DMS114 treated with DMSO at 0.1 percent for 48 hours (cell line): ENCODE measurements around the gene SLC17A9.

Experiments
- DNase-seq: peaks from one replicate; lab custom pipeline; 2025; ENCODE audit not compliant: unreplicated experiment; lab: John Stamatoyannopoulos, UW

Gene SLC17A9

DNA sequence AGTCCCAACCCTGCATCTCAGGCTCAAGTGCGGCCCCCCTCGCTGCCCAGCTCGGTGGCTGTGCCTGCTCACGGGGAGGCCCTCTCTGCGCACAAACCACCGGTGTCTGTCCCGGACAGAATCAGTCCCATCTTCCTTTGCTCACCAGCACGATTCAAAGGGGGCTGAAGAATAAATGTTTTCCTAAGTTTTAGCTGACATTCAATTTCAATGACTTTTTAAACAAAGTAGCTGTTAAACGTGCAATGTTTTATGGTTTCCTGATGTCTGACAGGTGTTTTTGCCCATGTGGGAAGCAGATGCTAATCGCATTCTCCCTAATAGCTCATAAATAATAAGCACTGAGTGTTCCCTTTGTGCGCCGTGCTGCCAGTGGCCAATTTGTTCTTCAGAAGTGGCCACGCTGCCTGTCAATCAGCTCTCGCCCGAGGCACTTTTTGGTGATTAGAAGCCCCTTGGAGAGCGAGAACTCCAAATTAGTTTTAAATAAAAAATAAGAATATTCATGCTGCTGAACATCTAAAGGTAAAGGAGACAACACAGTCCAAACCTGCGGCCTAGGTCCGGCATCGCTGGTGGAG, 28.0 kb downstream of the SLC17A9 start:
- no peak for DNase-seq

DNA sequence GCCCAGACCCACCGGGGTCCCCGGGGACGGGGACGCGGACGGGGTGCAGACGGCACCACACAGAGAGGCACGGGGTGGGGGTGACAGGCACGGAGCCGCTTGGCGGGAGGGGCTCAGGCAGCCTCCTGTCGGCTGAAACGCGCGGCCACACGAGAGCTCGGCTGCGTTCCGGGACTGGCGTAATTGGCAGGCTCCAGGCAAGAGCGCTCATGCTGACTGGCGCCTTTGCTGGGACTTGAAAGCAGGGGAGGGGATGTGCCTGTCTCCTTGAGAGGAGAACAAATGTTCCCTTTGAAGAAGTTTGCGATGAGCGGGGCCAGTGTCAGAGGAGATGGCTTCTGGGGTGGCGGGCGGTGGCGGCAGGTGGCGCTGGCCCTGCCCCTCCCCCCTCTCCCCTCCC, 28.5 kb downstream of the SLC17A9 start:
- no peak for DNase-seq

DNA sequence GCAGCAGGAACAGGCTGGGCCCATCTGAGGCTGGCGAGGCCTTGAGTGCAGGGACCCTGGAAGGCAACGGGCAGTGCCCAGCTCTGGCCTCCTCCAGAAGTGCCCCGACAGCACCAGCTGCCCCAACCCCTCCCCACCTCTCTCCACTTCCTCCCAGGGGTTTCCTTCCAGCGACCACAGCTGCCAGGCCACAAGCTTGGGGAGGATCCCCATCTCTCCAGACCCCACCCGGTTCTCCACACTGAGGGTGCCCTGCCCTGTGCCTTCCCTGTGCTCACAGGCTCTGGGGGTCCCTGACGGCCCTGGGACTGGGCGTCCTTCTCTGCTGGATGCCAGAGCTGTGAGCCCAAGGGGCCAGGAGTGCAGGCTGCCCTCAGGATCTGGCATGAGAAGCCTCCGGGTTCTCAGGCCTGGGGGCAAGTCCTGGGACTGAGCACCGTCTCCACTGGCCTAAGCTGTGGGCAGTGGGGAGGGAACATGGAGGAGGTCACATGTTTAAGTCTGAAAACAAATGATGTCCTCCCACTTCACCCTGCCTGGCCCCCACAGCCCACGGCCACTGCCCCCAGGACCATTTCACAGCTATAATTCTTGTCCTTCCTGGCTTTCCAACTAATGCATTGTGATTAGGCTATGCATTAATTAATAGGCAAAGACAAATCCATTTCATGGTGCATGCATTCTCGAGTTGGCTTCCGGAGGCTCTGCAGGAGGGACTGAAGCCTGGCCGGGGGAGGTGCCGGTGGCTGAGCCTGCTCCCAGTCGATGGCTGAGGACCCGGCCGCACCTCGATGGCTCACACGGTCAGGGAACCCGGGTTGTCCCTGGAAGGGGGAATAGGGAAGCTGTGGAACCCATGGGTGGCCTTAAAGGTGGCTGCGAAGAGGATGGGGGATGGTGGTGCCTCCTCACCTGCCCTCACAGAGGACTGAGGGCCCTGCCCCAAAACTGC, 29.9 kb downstream of the SLC17A9 start:
- DNase-seq, result no peak

DNA sequence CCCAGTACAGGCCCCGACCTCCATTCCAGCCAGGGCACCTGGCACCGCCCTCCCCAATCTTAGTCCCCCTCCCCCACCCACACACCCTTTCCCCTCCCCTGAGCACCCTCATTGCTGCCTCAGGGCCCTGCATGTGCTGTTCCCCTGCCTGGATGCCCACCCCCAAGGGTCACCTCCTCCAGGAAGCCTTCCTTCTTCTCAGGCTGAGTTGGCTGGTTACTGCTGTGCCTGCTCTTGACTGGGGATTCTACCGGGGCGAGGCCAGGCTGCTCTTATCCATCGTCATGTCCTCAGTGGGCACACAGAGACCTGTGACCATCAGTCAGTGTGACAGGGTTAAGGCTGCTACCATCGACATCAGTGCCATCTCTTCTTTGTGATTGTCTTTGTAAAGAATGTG, 30.7 kb downstream of the SLC17A9 start:
- DNase-seq, result no peak

DNA sequence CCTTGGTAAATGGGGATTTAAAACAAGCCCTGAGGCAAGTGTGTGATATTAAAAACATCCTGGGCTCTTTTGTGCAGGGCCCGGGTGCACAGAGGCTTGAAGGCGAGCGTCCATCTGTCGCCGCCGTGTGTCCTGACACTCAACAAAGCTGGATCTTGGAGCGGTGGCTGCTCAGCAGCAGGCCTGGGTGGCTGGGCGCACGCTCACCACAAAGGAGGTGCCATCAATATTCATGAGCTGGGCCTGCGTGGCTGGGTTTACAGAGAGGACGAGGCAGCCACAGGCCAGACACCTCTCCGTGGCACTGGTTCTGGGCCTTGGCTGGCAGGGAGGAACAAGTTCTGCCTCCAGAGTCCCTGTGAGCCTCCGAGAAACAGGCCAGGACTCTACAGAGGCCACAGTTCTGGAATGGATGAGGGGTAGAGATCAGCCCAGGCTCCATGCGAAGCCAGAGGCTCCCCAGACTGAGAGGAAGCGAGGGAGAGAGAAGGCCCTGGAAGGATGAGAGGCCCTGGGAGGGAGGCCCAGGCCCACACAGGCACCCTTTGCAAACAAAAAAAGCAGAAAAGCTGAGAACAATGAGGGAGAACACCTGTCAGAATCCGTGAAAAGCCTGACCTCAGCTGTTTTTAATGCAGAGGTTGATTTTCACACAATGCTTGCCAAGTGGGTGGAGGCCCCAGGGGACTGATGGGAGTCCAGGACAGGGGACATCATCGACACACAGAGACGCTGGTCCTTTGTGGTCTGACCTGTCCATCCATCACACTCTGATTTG, 32.3 kb downstream of the SLC17A9 start:
- DNase-seq, result no peak

DNA sequence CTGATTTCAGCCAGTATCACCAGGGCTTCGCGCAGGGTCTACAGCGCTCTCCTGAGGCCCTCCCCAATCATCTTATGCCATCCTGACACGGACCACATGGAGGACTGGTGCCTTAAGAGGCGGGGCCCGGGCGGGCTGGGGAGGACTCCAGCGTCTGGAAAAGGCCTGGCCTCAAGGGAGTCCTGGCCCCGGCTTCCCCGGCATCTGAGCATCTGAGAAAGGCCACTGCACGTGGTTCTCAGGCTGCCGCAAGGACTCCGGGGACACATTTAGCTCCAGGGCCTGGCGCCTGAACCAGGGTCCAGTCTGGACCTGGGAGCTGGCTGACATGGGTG, 32.9 kb downstream of the SLC17A9 start:
- DNase-seq, result no peak

DNA sequence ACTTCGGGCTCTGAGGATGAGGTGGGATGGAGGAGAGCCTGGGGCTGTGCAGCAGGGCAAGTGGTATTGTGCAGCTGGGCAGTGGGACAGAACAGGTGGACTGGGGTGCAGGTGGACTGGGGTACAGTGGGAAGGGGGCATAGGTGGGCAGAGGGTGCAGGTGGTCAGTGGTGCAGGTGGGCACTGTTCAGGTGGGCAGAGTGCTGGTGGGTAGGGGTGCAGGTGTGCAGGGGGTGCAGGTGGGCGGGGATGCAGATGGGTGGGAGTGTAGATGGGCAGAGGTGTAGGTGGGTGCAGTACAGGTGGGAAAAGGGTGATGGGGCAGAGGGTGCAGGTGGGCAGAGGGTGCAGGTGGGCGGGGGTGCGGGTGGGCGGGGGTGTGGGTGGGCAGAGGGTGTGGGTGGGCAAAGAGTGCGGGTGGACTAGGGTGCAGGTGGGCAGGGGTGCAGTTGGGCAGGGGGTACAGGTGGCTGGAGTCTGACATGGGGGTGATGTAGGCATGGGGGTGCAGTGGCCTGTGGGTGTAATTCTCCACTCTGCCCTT, 33.8 kb downstream of the SLC17A9 start:
- no peak for DNase-seq

DNA sequence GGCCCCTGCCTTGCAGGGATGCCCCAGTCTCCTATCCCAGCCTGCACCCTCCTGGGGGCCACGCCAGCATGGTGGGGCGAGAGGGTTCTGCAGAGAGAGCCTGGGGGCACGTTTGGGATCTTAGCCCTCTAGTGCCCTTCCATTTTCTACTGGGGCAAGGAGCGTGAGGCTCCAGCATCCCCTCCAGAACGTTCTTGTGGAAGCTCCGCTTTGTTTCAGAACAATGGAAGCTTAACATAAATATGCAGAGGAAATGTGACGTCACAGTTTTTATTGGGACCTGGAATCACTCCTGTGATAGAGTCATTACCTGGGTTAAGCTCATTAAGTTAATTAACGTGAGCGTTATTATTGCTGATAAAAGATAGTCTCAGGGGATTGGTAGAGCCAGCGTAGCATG, 34.6 kb downstream of the SLC17A9 start:
- DNase-seq, result no peak

DNA sequence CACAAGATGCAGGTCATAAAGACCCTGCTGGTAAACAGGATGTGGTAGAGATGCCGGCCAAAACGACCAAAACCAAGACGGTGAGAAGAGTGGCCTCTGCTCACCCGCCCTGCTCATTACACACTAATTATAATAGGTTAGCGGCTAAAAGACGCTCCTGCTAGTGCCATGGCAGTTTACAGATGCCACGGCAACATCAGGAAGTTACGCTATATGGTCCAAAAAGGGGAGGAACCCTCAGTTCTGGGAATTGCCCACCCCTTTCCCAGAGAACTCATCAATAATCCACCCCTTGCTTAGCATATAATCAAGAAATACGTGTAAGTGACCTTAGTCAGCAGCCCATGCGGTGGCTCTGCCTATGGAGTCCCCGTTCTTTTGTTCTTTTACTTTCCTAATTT, 36.7 kb downstream of the SLC17A9 start:
- DNase-seq, result no peak

DNA sequence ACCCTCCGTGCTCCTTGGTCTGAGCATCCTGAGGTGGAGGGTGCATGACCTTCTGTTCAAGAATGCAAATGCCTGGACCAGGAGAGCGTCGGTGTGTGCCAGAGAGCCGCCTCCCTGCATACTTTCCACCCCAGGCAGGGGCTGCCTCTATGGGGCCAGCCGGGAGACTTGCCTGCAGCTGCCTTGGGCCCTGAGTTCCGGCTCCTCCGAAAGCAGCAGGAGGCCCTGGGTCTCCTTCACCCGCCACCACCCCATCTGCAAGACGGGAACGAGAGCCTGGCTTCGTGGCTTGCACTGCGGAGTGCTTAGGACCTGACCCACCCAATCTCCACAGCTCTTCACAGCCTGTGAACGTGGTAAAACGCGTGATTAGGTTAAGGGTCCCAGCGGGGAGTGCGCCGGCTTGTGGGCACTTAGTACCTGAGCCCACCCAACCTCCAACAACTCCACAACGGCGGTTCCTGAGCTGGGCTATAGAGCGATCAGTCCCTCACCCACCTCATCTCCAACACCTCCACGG, 37.9 kb downstream of the SLC17A9 start:
- no peak for DNase-seq

DNA sequence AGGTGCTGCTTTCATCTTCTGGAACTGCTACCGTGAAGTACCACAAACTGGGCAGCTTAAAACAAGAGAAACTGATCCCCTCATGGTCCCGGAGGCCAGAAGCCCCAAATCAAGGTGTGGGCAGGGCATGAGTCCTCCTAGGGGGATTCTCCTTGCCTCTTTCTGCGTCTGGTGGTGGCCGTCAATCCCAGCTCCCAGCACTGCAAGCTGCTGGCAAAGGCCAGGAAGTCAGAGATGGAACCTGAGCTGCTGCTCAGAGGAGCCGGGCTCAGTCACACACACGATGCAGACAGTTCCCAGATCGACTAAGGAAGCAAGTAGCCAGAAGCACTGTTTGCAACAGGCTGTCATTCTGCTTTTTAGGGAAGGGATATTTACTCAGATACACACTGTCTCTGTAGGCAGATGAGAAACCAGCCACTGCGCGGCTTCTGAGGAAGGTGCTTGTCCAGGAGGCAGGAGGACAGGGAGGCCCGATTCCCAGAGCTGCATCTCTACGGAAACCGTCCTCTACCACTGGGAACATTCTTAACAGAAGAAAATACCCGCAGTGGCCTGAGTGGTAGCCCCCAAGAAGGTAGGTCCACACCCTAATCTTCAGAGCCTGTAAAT, 38.8 kb downstream of the SLC17A9 start:
- DNase-seq, result no peak

DNA sequence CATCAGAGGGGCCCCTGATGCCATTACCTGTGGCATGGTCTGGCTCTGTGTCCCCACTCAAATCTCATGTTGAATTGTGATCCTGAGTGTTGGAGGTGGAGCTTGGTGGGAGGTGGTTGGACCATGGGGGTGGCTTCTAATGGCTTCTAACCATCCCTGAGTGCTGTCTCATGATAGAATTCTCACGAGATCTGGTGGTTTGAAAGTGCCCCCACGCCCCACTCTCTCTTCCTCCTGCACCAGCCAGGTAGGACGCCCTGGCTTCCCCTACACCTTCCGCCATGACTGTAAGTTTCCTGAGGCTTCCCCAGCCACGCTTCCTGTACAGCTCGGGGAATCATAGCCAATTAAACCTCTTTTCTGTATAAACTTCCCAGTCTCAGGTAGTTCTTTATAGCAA, 39.4 kb downstream of the SLC17A9 start:
- DNase-seq, result no peak

DNA sequence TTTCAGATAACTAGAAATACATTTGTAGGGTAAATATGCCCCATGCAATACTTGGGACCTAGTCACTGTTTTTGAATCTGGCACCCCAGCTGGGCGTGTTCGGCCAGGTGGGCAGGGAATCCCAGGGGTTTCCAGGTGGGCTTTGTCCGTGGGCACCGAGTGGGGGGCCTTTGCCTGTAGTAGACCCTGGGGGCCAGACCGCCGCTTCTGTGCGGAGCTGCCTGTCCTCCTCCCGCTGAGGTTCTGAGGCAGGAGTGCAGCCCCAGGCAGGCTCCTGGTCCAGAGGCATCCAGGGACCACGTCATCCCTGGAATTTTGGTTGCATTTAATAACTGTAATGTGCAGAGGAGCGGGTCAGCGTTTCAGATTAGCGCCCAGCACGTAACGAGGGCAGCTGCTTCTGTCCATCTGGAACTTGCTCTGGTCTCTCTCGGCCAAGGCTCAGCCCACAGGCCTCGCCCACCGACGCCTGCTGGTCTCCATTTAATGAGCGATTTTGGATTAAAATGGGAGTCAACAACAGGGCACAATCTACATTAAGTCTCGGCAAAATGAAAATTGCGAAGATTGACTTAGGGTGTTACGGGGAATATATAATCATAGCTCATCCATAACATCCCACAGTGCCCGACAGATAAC, 41.5 kb downstream of the SLC17A9 start:
- no peak for DNase-seq

DNA sequence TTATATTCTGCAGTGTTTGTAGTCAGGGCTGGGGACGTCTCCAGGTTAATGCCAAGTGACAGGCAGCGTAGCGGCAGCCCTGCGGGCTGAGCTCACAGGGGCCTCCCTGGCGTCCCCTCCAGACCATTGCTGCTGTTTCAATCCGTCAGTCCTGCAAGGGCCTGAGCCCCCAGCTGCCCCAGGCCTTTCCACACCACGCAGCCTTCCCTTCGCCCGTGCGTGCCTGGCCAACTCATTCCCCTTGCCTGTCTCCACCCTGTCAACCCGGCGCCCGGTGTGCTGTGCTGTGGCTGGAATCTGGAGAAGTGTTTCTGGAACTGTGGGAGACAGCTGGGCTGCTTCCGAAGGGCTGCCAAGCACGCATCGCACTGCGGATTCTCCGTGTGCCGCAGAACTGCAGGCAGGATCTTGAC, 42.4 kb downstream of the SLC17A9 start:
- no peak for DNase-seq

DNA sequence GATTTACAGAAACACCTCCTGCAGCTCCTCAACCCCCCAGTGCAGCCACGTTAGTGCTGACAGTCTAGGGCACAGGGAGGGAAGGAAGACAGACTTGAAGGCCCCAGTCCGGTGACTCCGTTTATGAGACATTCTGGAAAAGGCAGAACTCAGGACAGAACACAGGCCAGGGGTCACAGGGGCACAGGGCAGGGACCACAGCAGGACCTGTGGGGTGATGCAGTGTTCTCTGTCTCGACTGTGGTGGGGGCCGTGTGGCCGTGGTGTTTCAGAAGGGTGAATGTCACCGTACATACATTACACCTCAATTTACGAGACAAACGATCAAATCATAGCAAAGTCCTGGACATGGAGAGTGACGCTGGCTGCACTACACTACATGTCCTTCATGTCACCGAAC, 43.0 kb downstream of the SLC17A9 start:
- DNase-seq, result no peak

DNA sequence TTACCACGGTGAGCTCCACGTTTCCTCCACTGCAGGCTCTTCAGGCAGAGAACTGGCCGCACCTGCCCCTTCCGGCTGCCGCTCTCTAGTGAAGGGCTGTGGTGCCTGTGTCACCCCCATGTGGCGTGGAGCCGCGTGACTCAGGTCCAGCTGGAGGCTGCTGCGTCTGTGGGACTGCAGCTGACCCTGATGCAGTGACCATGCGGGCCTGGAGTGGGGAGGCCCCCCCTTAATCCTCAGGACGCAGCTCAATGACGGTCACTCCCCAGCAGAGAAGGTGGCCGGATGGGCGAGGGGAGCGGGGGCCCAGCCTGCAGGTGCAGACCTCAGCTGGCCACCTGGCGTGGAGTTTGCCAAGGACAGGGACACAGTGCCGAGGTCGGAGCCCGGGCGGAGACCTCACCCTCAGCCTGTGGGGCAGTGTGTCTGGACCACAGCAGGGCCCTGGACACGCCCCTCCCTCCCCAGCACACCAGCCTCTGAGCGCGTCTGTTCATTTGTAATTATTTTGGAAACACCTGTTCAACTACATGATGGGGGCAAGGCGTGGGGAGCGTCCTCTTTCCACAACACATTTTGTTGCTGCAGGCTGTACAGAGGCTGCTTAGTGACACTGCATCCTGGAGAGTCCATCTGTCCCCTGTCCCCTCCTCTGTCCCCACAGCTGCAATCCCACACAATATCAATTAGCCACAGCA, 43.5 kb downstream of the SLC17A9 start:
- DNase-seq, result no peak

DNA sequence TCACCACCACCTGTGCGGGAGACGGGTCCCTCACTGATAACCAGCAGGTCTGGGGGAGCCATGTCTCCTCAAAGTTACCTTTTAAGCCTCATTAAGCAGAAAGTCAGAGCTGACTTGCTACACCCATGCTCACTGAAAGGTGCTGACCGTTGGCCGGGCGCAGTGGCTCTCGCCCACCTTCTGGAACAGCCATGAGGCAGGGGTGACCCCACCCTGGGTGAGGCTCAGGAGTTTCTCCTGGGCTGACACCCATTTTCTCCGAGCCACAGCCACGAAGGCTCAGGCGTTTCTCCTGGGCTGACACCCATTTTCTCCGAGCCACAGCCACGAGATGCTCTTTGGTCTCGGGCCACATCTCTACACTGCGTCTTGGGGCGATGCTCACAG, 44.1 kb downstream of the SLC17A9 start:
- DNase-seq, result no peak

DNA sequence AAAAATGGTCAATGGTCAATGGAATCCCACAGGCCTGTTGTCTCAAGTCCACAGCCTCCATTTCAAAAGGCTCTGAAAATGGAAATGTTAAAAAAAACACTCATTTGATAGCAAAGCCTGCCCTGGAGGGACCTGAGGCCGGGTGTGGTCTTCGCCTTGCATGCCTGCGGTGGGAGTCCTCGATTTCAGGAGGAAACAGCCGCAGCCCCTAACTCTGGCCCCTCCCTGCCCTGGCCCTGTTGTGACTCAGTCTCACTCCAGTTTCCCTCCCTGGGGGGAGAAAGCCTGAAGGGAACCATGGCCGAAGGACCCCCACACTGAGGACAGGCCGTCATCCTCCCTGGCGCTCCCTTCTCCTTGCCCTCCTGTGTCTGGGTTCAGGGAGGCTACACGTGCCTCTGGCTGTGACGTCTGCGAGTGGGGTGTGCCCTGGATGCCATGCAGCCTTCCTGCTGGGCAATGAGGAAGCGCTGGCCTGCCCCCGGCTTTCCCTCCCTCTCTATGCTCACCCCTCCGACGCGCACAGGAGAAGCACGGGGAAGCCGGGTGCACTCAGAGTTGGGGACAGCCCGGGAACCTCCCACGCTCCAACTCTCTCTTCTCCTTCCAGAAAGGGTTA, 45.0 kb downstream of the SLC17A9 start:
- DNase-seq, result no peak

DNA sequence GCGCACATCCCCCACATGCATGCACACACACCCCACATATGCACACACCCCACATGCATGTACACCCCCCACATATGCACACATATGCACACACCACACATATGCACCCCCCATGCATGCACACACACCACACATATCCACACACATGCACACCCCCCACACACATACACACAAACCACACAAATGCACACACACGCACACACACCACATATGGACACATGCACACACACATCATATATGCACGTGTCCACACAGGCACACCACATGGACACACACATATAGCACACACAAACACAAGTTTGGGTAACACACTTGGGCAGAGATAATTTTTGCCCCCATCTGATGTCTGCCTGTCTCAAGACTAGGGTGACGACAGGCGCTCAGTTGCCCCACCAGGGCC, 45.9 kb downstream of the SLC17A9 start:
- no peak for DNase-seq

DNA sequence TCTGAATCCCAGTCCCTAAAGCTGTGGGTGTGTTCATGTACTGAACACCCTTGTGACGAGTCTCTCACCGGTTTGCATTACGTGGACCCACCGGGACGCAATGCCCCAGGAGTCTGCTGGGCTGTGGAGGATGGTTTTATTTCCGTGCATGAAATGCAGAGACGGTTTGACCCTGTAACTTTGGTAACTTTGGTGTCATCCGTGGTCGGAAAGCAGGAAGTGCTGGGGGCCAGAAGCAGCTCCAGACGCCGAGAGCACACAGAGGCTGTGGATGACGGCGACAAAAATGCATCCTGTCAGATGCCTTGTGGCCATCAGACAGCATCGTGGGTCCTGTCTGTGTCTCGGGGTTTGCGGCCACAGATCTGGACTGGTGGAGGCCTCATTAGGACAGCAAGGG, 47.1 kb downstream of the SLC17A9 start:
- DNase-seq, result no peak
